Right ventricle myocardium inferior (tissue), 1 donor: Measurements from ENCODE around the gene FER. TPM values are rescaled to one million over a fixed set of nuclear protein-coding genes. Genes with fewer than 3 reads are reported as not detected.

ENCODE experiments used
- ATAC-seq: fragments of 200-7000 bp; cut with Tn5 transposase; one replicate; pipeline ENCODE4 v1.9.1; 2020; ENCODE audit warnings: mild to moderate bottlenecking, moderate library complexity
- DNase-seq: peaks from one replicate; pipeline ENCODE4 v3.0.0; 2021; ENCODE audit errors: missing footprints
- intact Hi-C: fragments of 100-400 bp; cut with DNase I; formaldehyde crosslinking; loops from one replicate; pipeline ENCODE4 v1.11.0; 2022
- total RNA-seq: library from RNA; stranded (reverse); fragmentation: NEBNext Ultra II Directional; extraction: Animal tissue kit (Norgen Biotek cat#: 25700); gene quantifications from one replicate; pipeline ENCODE4 v1.2.1, GENCODE V29; 2021
- donor health status: DM: no; HTN: yes; CAD: no; lungs with severe emphysema.

The FER gene
- total RNA-seq, 1 donor from 2014 or later, result 11.8 TPM

- no peak for ATAC-seq
- DNase-seq, result no peak
- intact Hi-C loops, result no loop called here
Observed at GRCh38 chr5:108919591-108920326, 172.1 kb downstream of the FER start.

GRCh38 chr5:108924457-108924961, 176.8 kb downstream of the FER start:
- no peak for ATAC-seq

GRCh38 chr5:108925073-108925472, 177.4 kb downstream of the FER start:
- DNase-seq (no peak), ATAC-seq (no peak)
- intact Hi-C loops, result no loop called here

More at GRCh38 chr5:108924457-108924961, 176.8 kb downstream of the FER start:
- DNase-seq, result no peak
- intact Hi-C loops, result no loop called here

GRCh38 chr5:108930107-108930506, 182.4 kb downstream of the FER start:
- no peak for DNase-seq
- intact Hi-C loops, result no loop called here
- ATAC-seq, result no peak

GRCh38 chr5:108935611-108936010, 187.9 kb downstream of the FER start:
- ATAC-seq, result no peak
- intact Hi-C loops, result no loop called here
- no peak for DNase-seq

- ATAC-seq (no peak), DNase-seq (no peak)
- intact Hi-C loops, result no loop called here
Observed at GRCh38 chr5:108937221-108937620, 189.5 kb downstream of the FER start.

- no peak for ATAC-seq
- intact Hi-C loops, result no loop called here
- no peak for DNase-seq
Observed at GRCh38 chr5:108940506-108940905, 192.8 kb downstream of the FER start.

- ATAC-seq, result no peak
- intact Hi-C loops, result no loop called here
- no peak for DNase-seq
Observed at GRCh38 chr5:108941746-108942145, 194.0 kb downstream of the FER start.

GRCh38 chr5:108942701-108943100, 195.0 kb downstream of the FER start:
- intact Hi-C loops, result no loop called here
- no peak for DNase-seq
- ATAC-seq, result no peak

GRCh38 chr5:108945094-108945493, 197.4 kb downstream of the FER start:
- DNase-seq (no peak), ATAC-seq (no peak)
- intact Hi-C loops, result no loop called here

GRCh38 chr5:108946008-108946407, 198.3 kb downstream of the FER start:
- DNase-seq (no peak), ATAC-seq (no peak)
- intact Hi-C loops, result no loop called here

GRCh38 chr5:108947164-108947563, 199.5 kb downstream of the FER start:
- DNase-seq, result no peak
- intact Hi-C loops, result no loop called here
- no peak for ATAC-seq

GRCh38 chr5:108950276-108950675, 202.6 kb downstream of the FER start:
- intact Hi-C loops, result no loop called here
- ATAC-seq (no peak), DNase-seq (no peak)

- intact Hi-C loops, result no loop called here
- DNase-seq (no peak), ATAC-seq (no peak)
Observed at GRCh38 chr5:108953940-108954339, 206.2 kb downstream of the FER start.

GRCh38 chr5:108957333-108957732, 209.6 kb downstream of the FER start:
- no peak for DNase-seq
- intact Hi-C loops, result no loop called here
- no peak for ATAC-seq

- intact Hi-C loops, result no loop called here
- ATAC-seq, result no peak
- no peak for DNase-seq
Observed at GRCh38 chr5:108966910-108967309, 219.2 kb downstream of the FER start.

GRCh38 chr5:108974594-108974993, 226.9 kb downstream of the FER start:
- ATAC-seq (no peak), DNase-seq (no peak)
- intact Hi-C loops, result no loop called here

- no peak for DNase-seq
- no peak for ATAC-seq
- intact Hi-C loops, result no loop called here
Observed at GRCh38 chr5:108975697-108976096, 228.0 kb downstream of the FER start.

GRCh38 chr5:108983461-108984092, 235.9 kb downstream of the FER start:
- DNase-seq (no peak), ATAC-seq (no peak)
- intact Hi-C loops, result no loop called here

GRCh38 chr5:108989761-108990392, 242.2 kb downstream of the FER start:
- no peak for ATAC-seq
- DNase-seq, result no peak
- intact Hi-C loops, result no loop called here
